ENCODE results near the gene SRD5A1.
"Not testable (repeated sequence)": the region's sequence is repeated elsewhere in the genome, so short reads cannot be mapped to it uniquely, and the experiment has no call there.

SRD5A1 gene

GRCh38 chr5:6649186-6649585 lies 15.9 kb downstream of the SRD5A1 start:
- DNase-seq, result peak; percentile 59

- DNase-seq, result no peak
These were observed 16.4 kb downstream of the SRD5A1 start for GRCh38 chr5:6649681-6650080.

- DNase-seq, result no peak
These were observed 18.8 kb downstream of the SRD5A1 start for GRCh38 chr5:6652025-6652424.

- no peak for DNase-seq
These were observed 22.2 kb downstream of the SRD5A1 start for GRCh38 chr5:6655432-6655831.

GRCh38 chr5:6656680-6657079 lies 23.4 kb downstream of the SRD5A1 start:
- DNase-seq, result no peak

- no peak for DNase-seq
These were observed 26.9 kb downstream of the SRD5A1 start for GRCh38 chr5:6659941-6660684.

- no peak for DNase-seq
These were observed 27.4 kb downstream of the SRD5A1 start for GRCh38 chr5:6660688-6661087.

- no peak for DNase-seq
These were observed 33.5 kb downstream of the SRD5A1 start for GRCh38 chr5:6666762-6667161.

GRCh38 chr5:6667648-6668047 lies 34.4 kb downstream of the SRD5A1 start:
- no peak for DNase-seq

GRCh38 chr5:6668717-6669116 lies 35.5 kb downstream of the SRD5A1 start:
- not testable (repeated sequence) for DNase-seq

- no peak for DNase-seq
These were observed 39.8 kb downstream of the SRD5A1 start for GRCh38 chr5:6673031-6673430.

- DNase-seq, result no peak
These were observed 40.7 kb downstream of the SRD5A1 start for GRCh38 chr5:6673963-6674362.

- DNase-seq, result no peak
These were observed 41.2 kb downstream of the SRD5A1 start for GRCh38 chr5:6674421-6674820.

GRCh38 chr5:6674886-6675285 lies 41.6 kb downstream of the SRD5A1 start:
- no peak for DNase-seq

GRCh38 chr5:6675784-6676491 lies 42.7 kb downstream of the SRD5A1 start:
- DNase-seq, result no peak

- no peak for DNase-seq
These were observed 43.5 kb downstream of the SRD5A1 start for GRCh38 chr5:6676702-6677101.

- no peak for DNase-seq
These were observed 45.1 kb downstream of the SRD5A1 start for GRCh38 chr5:6678385-6678784.

GRCh38 chr5:6680922-6681321 lies 47.7 kb downstream of the SRD5A1 start:
- DNase-seq, result no peak

- no peak for DNase-seq
These were observed 48.4 kb downstream of the SRD5A1 start for GRCh38 chr5:6681682-6682081.

- DNase-seq, result no peak
These were observed 49.0 kb downstream of the SRD5A1 start for GRCh38 chr5:6682239-6682638.

- no peak for DNase-seq
These were observed 50.0 kb downstream of the SRD5A1 start for GRCh38 chr5:6683241-6683640.

GRCh38 chr5:6684075-6684474 lies 50.8 kb downstream of the SRD5A1 start:
- no peak for DNase-seq

- DNase-seq, result no peak
These were observed 53.3 kb downstream of the SRD5A1 start for GRCh38 chr5:6686501-6686900.

- peak; percentile 75 for DNase-seq
These were observed 53.7 kb downstream of the SRD5A1 start for GRCh38 chr5:6686915-6687409.
